Measurements from ENCODE around the gene TSPAN18. TPM values are rescaled to one million over a fixed set of nuclear protein-coding genes. Genes with fewer than 3 reads are reported as not detected.

TSPAN18 gene
- total RNA-seq, 1 donor from 2014 or later, result 5.2 TPM

DNA sequence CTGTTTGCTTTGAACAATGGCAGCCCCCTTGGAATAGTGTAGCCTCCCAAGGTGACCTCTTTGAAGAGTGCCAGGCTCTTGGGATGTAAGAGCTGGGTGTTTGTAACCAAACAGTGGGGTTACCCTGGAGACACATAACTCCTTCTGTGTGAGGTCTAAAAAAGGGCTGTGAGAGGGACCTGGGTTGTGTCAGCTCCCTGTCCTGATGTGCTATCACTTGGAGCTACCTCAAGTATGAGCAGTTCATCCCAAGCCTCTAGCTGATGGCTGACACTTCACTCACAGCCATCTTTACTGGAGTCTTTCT is 40.2 kb downstream of the TSPAN18 start:
- no peaks in the 10 kb centered on the region for H3K36me3 ChIP-seq (ENCODE audit: control insufficient read depth, insufficient read depth, low read length)
- H3K4me3 ChIP-seq (ENCODE audit: low read depth, low read length), result no peak overlapping the region
- no peak for DNase-seq (ENCODE audit: low read depth)
- TF ChIP-seq, protein P1, sequence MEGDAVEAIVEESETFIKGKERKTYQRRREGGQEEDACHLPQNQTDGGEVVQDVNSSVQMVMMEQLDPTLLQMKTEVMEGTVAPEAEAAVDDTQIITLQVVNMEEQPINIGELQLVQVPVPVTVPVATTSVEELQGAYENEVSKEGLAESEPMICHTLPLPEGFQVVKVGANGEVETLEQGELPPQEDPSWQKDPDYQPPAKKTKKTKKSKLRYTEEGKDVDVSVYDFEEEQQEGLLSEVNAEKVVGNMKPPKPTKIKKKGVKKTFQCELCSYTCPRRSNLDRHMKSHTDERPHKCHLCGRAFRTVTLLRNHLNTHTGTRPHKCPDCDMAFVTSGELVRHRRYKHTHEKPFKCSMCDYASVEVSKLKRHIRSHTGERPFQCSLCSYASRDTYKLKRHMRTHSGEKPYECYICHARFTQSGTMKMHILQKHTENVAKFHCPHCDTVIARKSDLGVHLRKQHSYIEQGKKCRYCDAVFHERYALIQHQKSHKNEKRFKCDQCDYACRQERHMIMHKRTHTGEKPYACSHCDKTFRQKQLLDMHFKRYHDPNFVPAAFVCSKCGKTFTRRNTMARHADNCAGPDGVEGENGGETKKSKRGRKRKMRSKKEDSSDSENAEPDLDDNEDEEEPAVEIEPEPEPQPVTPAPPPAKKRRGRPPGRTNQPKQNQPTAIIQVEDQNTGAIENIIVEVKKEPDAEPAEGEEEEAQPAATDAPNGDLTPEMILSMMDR (IDR thresholded peaks at IDR 0.05; ENCODE audit: insufficient read depth, low read length, poor library complexity, severe bottlenecking), result no peak
- H3K27me3 ChIP-seq (ENCODE audit: control insufficient read depth, insufficient read depth, low read length), result no peaks in the 10 kb centered on the region

DNA sequence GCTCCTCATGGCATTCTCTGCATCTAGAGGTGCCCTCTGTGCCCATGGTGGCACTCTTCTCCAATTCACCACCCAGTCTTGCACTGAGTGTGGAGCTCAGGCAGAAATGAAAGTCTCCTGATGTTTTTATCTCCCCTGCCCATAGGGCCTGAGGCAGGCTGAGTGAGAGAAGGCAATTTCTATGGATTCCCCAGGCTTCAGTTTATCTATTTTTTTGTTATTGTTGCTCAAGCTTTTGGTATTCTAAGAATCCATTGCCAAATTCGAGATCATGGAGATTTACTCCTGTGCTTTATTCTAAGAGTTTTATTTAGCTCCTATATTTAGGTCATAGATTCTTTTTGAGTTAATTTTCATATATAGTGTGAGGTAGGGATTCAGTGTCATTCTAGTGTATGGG is 40.7 kb downstream of the TSPAN18 start:
- DNase-seq (ENCODE audit: low read depth), result no peak
- no peak overlapping the region for H3K4me3 ChIP-seq (ENCODE audit: low read depth, low read length)
- H3K27me3 ChIP-seq (ENCODE audit: control insufficient read depth, insufficient read depth, low read length), result no peaks in the 10 kb centered on the region
- TF ChIP-seq, protein P1 (IDR thresholded peaks at IDR 0.05; ENCODE audit: insufficient read depth, low read length, poor library complexity, severe bottlenecking), result no peak
- H3K36me3 ChIP-seq (ENCODE audit: control insufficient read depth, insufficient read depth, low read length), result no peaks in the 10 kb centered on the region

DNA sequence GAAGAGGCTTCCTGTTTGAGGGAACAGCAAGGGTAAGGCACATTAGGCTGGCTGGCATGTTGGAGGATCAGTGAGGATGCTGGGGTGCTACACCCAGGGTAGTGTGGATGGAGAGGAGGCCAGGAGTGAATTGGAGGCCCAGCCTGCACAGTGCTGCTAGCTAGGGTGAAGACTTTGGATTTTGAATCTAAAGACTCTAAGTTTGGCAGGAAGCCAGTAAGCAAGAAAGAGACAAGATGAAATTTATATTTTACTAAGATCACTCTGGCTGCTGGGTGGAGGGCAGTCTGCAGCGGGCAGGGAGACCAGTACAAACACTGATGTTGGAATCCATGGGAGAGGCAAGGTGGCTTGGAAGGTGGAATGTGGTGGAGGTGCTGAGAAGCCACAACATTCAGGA is 43.6 kb downstream of the TSPAN18 start:
- H3K4me3 ChIP-seq (ENCODE audit: low read depth, low read length), result no peak overlapping the region
- H3K27me3 ChIP-seq (ENCODE audit: control insufficient read depth, insufficient read depth, low read length), result peaks cover 4% of the 10 kb centered on the region
- TF ChIP-seq, protein P1 (IDR thresholded peaks at IDR 0.05; ENCODE audit: insufficient read depth, low read length, poor library complexity, severe bottlenecking), result no peak
- DNase-seq (ENCODE audit: low read depth), result no peak
- H3K36me3 ChIP-seq (ENCODE audit: control insufficient read depth, insufficient read depth, low read length), result no peaks in the 10 kb centered on the region

DNA sequence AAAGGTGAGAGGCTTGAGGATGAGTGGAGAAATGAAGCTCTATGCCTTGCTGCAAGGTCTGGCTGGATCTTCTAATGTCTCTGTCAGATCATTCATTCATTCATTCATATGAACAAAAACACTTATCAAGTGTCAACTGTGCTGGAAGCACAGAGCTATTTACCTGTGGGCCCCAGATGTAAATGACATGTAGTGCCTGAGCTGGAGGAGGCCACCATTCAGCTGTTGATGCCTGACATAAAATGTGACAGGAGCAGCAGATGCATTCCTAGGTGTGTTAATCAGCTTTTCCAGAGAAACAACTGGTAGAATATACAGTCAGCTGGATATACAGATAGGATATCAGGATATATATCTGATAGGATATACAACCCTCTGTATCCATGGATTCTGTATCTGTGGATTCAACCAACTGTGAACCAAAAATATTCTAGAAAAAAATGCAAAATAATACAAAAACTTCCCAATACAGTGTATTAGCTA is 44.5 kb downstream of the TSPAN18 start:
- Histone ChIP-seq H3K27me3 (ENCODE audit: control insufficient read depth, insufficient read depth, low read length) (peaks cover 4% of the 10 kb centered on the region), H3K4me3 (ENCODE audit: low read depth, low read length) (no peak overlapping the region), H3K36me3 (ENCODE audit: control insufficient read depth, insufficient read depth, low read length) (no peaks in the 10 kb centered on the region)
- TF ChIP-seq, protein P1 (IDR thresholded peaks at IDR 0.05; ENCODE audit: insufficient read depth, low read length, poor library complexity, severe bottlenecking), result no peak
- DNase-seq (ENCODE audit: low read depth), result no peak

DNA sequence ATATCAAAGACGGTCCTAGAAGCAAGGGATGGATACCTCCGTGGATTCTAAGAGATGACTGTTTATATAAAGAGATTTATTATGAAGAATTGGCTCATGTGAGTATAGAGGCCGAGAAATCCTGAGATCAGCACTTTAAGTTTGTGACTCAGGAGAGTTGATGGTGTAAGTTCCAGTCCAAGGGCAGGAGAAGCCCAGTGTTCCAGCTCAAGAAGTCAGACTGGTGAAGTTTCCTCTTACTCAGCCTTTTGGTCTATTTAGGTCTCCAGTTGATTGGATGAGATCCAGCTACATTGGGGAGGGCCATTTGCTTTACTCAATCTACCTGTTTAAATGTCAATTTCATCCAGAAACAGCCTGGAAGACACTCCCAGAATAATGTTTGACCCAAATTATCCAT is 45.1 kb downstream of the TSPAN18 start:
- TF ChIP-seq, protein P1 (IDR thresholded peaks at IDR 0.05; ENCODE audit: insufficient read depth, low read length, poor library complexity, severe bottlenecking), result no peak
- Histone ChIP-seq H3K4me3 (ENCODE audit: low read depth, low read length) (no peak overlapping the region), H3K36me3 (ENCODE audit: control insufficient read depth, insufficient read depth, low read length) (no peaks in the 10 kb centered on the region), H3K27me3 (ENCODE audit: control insufficient read depth, insufficient read depth, low read length) (peaks cover 4% of the 10 kb centered on the region)
- no peak for DNase-seq (ENCODE audit: low read depth)

DNA sequence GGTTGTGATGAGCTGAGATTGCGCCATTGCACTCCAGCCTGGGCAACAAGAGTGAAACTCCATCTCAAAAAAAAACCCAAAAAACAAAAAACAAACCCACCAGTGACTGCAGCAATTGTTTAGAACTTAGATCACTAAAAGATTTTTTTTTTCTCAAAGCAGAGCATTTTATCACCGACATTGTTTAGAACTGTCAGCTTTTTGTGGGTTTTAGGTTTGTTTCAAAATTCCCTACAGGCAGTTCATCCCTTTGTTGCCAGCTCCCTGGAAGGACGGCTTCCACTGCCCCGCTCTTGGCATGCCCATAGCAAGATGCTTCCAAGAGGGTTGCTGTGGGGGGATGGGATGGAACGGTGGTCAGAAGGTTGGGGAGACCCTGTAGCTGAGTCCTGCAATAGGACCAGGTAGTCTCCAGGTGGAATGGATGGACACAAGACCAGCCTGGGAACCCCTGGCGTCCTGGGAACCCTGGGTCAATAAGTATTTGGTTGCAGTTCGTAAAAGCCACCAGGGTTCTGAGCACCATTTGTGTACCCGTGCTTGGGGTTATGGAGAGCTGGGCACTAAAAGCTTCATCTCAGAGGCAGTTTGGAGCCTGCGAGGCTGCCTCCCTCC is 46.7 kb downstream of the TSPAN18 start:
- TF ChIP-seq, protein P1 (IDR thresholded peaks at IDR 0.05; ENCODE audit: insufficient read depth, low read length, poor library complexity, severe bottlenecking), result no peak
- peaks cover 7% of the 10 kb centered on the region for H3K27me3 ChIP-seq (ENCODE audit: control insufficient read depth, insufficient read depth, low read length)
- H3K36me3 ChIP-seq (ENCODE audit: control insufficient read depth, insufficient read depth, low read length), result no peaks in the 10 kb centered on the region
- H3K4me3 ChIP-seq (ENCODE audit: low read depth, low read length), result no peak overlapping the region
- no peak for DNase-seq (ENCODE audit: low read depth)

All from kidney epithelial cell (primary cell).